ENCODE measurements around the gene AMPD3. TPM values are rescaled to one million over a fixed set of nuclear protein-coding genes. Genes with fewer than 3 reads are reported as not detected.
A peak's percentile ranks its signal among the peaks of the same experiment; 100 is the strongest.

AMPD3 gene
- total RNA-seq, 1 experiment from 2014 or later, result 23.8 TPM

GRCh38 chr11:10488121-10488933 lies 33.3 kb downstream of the AMPD3 start:
- DNase-seq (ENCODE audit: low read depth), result no peak

- no peak for DNase-seq (ENCODE audit: low read depth)
Observed at GRCh38 chr11:10488934-10489691, 34.0 kb downstream of the AMPD3 start.

GRCh38 chr11:10490032-10490397 lies 35.0 kb downstream of the AMPD3 start:
- DNase-seq (ENCODE audit: low read depth), result no peak

- DNase-seq (ENCODE audit: low read depth), result peak; percentile 100
Observed at GRCh38 chr11:10490398-10491241, 35.6 kb downstream of the AMPD3 start.

- no peak for DNase-seq (ENCODE audit: low read depth)
Observed at GRCh38 chr11:10492084-10492483, 37.0 kb downstream of the AMPD3 start.

- no peak for DNase-seq (ENCODE audit: low read depth)
Observed at GRCh38 chr11:10493041-10493663, 38.1 kb downstream of the AMPD3 start.

GRCh38 chr11:10494636-10495463 lies 39.8 kb downstream of the AMPD3 start:
- no peak for DNase-seq (ENCODE audit: low read depth)

- DNase-seq (ENCODE audit: low read depth), result no peak
Observed at GRCh38 chr11:10495464-10495786, 40.4 kb downstream of the AMPD3 start.

- no peak for DNase-seq (ENCODE audit: low read depth)
Observed at GRCh38 chr11:10496296-10496936, 41.4 kb downstream of the AMPD3 start.

GRCh38 chr11:10497371-10498021 lies 42.4 kb downstream of the AMPD3 start:
- DNase-seq (ENCODE audit: low read depth), result no peak

GRCh38 chr11:10498022-10498400 lies 42.9 kb downstream of the AMPD3 start:
- DNase-seq (ENCODE audit: low read depth), result no peak

GRCh38 chr11:10498426-10499250 lies 43.6 kb downstream of the AMPD3 start:
- no peak for DNase-seq (ENCODE audit: low read depth)

GRCh38 chr11:10499452-10499851 lies 44.4 kb downstream of the AMPD3 start:
- no peak for DNase-seq (ENCODE audit: low read depth)

- no peak for DNase-seq (ENCODE audit: low read depth)
Observed at GRCh38 chr11:10499874-10500601, 45.0 kb downstream of the AMPD3 start.

GRCh38 chr11:10500757-10501684 lies 46.0 kb downstream of the AMPD3 start:
- DNase-seq (ENCODE audit: low read depth), result no peak

- no peak for DNase-seq (ENCODE audit: low read depth)
Observed at GRCh38 chr11:10502065-10502680, 47.1 kb downstream of the AMPD3 start.

GRCh38 chr11:10502770-10503169 lies 47.7 kb downstream of the AMPD3 start:
- DNase-seq (ENCODE audit: low read depth), result no peak

Data from LHCN-M2 (cell line).